ENCODE measurements around the gene IGFBP1.

DNA sequence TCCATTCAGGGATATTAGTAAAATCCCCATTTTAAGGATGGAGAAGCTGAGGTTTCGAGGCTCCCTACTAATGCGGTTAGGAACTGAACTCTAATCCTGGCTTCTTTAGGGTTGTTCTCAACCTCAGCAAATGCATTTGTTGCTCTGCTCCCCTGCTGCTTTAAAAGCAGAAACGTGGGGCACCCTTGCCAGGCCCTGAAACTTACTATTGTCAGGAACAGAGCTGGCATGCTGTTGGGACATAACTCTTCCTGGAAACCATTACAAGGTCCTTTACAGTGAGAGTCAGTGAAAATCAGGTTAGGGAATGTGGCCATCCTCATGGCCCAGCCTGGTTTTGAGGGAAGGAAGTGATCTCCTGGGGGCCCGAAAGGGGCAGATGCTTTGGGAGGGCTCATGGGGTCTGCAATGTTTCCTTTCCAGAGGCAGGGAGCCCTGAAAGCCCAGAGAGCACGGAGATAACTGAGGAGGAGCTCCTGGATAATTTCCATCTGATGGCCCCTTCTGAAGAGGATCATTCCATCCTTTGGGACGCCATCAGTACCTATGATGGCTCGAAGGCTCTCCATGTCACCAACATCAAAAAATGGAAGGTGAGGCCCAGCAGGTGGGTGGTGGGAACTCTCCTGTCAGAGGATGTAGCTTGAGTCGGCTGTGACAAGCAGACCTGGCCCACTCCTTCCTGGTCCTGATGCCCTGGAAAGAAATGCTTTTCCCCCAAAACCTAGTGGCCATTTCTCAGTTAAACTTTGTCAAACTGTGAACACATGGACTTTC, 2.0 kb downstream of the IGFBP1 start:
- TF ChIP-seq EZH2 (IDR thresholded peaks at IDR 0.05; ENCODE audit: insufficient read depth, poor library complexity, severe bottlenecking) (no peak), EZH2phosphoT487 (IDR thresholded peaks at IDR 0.05; ENCODE audit: insufficient read depth, low read depth) (no peak)

All from GM23248 (cell line).